HG03439 (cell line): ENCODE data around the gene ITGB8.

Experiments
- ATAC-seq: cut with Tn5 transposase; IDR thresholded peaks from one replicate; pipeline ENCODE4 v1.9.1; 2021; ENCODE audit warnings: mild to moderate bottlenecking, moderate library complexity; ENCODE audit not compliant: unreplicated experiment

Gene ITGB8

GRCh38 chr7:20307119-20307518 is 23.6 kb upstream of the ITGB8 start:
- no peak for ATAC-seq

DNA sequence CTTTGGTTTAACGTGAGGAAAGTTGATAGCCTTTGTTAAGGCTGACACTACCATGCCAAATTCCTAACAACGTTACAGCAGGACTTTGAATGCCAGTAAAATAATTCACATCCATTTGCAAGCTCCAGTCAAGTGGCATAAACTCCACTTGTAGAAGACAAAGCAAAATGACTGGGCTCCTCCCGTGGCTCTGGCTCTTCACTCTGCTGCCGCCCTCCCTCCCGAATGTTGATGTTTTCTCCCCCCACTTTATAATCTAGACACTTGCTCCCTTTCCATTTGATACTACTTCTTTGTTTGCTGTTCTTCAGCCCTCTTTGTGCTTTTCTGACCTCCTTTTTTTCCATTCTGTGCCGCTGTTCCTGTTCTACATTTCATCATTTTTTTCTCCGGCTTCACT is 22.8 kb upstream of the ITGB8 start:
- no peak for ATAC-seq

DNA sequence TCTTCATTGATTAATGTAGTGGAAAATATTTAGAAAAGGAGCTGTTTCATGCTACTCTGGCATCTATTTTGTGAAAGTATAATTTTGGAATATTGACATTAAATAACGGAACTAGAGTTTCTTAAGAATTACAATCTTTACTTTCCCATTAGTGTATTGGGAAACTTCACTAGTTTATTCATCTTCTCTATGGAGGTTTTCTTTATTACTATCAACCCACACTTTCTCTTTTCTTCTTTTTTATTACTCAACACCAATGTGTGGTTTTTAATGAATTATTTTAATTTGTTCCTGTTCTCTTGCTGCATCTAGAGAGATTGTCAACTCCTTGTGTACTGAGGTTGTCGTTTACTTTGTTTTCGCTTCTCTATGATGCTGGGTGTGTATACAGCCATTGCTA is 20.4 kb upstream of the ITGB8 start:
- ATAC-seq = no peak

DNA sequence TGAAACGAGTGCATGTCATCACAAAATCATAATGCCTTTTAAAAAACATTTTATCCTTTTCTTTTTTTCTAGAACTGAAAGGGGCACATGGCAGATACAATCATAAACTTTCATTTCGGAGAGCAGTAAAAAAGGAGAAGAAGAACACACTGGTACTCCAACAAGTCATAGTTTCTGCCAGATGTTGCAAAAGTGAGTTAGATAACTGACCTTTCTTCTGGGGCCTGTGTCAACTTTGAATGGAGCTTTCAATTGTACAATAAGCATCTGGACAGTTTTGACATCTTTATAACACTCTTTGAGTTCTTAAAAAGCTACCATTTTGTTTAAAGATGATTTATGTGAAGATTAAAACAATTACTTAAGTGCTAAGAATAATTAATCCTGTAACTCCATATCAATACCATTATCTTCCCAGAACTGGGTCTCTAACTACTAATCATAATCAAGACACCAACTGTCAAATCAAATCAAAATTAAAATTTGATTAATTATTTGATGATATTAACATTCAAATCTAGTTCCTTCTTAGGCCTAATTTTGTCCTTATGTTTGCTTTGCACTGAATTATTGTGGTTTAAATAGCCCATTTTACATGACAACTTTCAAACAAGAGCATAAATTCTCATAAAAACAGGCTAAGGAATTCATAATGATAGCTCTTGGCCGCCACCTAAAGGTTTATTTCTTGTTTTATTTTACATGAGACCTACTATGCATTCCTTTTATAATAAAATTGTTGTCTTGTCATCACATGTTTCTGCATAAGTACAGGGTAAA is 19.5 kb upstream of the ITGB8 start:
- ATAC-seq = no peak

DNA sequence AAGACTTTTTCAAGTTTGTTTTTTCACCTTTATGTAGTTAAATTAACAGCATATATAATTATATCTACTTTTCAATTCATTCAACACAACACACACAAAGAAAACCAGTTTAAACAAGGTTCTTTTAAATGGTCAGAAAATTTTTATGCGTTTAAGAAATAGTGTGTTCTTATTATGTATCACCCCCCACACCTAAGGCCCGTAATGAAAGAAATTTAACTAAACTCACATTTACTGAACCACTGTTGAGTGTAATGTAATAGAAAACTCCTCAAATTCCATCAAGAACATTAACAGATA is 19.0 kb upstream of the ITGB8 start:
- no peak for ATAC-seq

DNA sequence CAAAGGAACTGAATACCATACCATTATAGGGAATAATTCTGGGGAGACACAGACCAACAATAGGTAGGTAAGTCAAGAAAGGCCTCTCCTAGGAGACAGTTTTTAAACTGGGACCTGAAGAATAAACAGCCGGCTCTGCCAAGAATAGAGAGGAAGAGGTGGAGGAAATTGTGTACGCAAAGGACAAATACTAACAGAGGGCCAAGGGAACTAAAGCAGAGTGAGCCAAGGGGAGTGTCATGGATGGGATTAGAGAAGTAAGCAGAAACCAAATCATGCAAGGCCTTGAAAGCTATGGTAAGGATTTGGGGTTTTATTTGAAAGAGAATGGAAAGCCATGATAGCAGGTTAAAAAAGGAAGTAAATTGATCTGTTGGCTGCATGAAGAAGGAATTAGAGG is 18.1 kb upstream of the ITGB8 start:
- no peak for ATAC-seq

DNA sequence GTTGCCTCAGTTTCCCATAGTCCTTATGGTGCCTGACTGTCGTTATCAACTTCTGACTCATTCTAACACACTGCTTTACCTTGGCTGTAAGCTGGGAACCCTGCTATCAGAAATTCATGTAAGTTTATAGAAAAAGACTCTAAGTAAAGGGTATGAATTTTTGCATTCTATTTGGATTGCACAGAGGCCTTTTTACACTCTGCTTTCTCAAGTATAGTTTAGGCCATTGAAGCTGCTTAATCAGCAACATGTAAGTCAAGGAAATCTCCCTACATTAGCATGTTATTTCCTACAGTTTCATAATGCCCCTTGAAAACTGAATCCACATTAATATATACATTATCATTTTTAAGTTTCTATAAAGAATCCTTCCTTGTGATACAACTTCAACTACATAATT is 17.1 kb upstream of the ITGB8 start:
- ATAC-seq = no peak

DNA sequence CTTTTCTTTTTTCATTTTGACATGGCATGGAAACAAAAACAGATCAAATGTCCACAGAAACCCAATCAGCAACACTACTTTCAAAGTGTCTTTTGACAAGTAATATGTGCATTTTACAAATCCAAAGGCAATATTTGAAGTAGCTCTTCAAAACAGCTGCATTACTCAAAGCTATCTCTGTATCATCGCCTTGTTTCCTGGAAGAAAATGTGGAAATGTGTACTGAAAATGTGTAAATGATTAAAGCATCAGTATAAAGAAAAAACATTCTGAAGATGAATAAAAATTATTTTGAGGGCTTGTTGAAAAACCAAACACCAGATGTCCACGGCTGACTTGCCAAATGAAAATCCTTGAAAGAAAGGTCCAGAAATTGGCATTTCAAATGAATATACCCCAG is 16.5 kb upstream of the ITGB8 start:
- no peak for ATAC-seq

GRCh38 chr7:20316706-20317105 is 14.0 kb upstream of the ITGB8 start:
- no peak for ATAC-seq

- no peak for ATAC-seq
These were observed 13.3 kb upstream of the ITGB8 start for GRCh38 chr7:20317413-20317812.

GRCh38 chr7:20318933-20319332 is 11.8 kb upstream of the ITGB8 start:
- no peak for ATAC-seq

GRCh38 chr7:20320322-20320721 is 10.4 kb upstream of the ITGB8 start:
- ATAC-seq = no peak

DNA sequence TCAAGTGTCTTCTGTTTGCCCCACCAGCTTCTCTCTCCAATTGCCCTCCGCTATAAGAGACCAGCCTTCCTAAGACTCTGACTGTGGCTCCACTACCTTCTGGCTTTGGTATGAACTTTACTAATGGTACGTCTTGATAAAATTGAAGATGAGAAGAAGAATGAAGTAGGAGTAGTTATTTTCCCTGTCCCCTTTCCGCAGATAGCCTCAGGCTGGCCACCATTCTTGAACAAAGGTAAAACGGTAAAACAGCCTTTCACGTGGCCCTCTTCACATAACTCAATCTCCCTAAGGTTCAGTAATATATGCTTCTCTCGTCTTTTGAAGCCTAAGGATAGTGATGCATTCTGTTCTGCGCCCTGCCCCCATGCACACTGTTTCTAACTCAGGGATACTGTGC is 9.9 kb upstream of the ITGB8 start:
- ATAC-seq = no peak

DNA sequence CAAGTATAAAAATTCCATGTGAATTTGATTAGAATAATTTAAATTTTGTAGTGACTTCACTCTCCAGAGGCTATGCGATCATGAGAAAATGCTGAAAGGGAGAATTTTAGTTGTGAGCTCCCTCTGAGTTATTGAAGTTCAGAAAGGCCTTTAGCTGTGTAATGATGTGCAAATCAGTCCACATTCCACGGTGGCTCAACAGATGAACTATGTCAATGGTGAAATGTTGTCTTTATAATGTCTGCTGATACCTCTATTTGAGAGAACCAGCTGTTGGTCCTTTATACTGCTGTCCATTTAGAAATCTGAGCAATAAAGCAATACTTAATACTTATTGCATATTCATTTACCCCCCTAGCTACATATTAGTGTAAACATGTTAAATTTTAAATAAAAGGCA is 7.1 kb upstream of the ITGB8 start:
- no peak for ATAC-seq

GRCh38 chr7:20326342-20326741 is 4.4 kb upstream of the ITGB8 start:
- no peak for ATAC-seq

GRCh38 chr7:20327055-20327454 is 3.6 kb upstream of the ITGB8 start:
- no peak for ATAC-seq

- ATAC-seq = no peak
These were observed 2.7 kb upstream of the ITGB8 start for GRCh38 chr7:20328027-20328426.

GRCh38 chr7:20328692-20329091 is 2.0 kb upstream of the ITGB8 start:
- no peak for ATAC-seq

DNA sequence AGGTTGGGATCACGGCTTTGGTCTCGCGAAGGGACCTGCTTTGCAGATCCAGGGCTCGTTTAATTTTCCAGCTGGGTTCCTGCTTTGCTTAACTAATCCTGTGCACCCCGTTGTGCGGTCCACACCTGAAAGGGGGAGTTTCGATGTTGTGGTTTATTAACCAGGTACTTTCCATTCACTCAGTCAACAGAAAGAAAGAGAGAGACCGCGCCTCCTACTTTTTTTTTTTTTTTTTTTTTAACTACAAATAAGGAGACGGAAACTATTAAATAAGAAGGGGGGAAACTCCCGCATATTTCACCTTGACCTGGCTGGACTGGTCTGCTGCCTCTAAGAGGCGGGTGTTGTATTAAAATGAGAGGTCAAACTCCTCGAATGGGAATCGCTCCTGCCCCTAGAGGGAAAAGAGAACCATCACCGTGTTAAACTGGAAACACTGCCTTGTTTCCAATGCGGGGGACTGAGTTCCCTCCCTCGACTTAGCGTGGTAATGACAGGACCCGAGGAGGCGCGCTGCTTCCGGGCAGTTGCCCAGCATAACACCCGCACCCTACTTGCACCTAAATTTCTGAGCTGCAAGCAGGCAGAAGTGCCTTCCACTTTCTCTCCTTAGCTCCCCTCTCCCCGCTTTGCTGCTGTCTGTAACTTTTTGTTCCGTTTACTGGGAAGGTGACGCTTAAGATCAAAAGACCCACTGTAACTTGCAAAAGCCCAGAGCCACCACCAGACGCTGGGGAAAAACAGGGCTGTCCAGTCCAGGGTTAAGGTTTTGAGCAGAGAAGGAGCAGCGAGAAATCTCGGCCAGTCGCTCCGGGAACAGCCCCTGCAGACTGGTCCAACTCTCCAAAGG is 1.1 kb upstream of the ITGB8 start:
- peak; percentile 39 for ATAC-seq

- peak; percentile 29 for ATAC-seq
These were observed 519 bp downstream of the ITGB8 start for GRCh38 chr7:20330928-20331909.
